HG03159 (cell line): Measurements from ENCODE around the gene HMGB1.

Experiments used
- ATAC-seq: cut with Tn5 transposase; IDR thresholded peaks from one replicate; pipeline ENCODE4 v1.9.1; 2021; ENCODE audit warnings: mild to moderate bottlenecking, moderate library complexity; ENCODE audit not compliant: unreplicated experiment

The HMGB1 gene

DNA sequence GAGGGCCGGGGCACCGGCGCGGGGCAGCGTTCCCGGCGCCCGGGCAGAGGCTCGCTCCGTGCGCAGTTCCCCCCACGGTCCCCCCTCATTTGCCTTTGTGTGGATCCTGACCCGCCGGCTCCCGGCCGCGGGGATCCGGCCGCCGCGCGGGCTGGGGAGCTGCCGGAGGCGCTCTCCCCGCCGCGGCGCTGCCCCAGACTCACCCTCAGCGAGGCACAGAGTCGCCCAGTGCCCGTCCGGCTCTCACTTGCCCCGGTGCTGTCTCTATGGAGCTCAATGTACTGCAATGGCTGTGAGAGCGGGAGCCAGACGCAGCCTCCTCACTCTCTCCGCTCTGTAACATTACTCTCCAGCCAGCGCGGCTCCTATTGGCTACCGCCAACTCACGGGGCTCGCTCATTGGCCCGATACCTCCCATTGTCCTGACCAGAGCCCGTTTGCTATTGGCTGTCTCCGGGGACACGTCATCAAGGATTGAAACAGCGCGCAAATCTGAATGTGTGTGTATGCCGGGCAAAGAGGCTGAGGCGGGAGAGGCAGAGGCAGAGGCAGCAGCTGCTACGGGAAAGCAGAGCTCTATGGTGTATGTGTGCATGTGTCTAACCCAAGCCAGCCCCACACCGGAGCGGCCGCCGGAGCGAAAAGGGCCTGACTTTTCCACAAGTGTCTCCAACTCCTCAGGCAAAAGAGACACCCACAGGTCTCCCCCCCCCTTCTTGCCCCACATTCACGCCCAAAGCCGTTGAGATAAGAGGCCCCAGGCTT, at the start of gene HMGB1:
Gene HMGB1 (minus strand): TSS at position 344 of the 765 bp plus-strand sequence. CDS start 2,256 bp downstream, outside the sequence.
- ATAC-seq, result peak; percentile 85

DNA sequence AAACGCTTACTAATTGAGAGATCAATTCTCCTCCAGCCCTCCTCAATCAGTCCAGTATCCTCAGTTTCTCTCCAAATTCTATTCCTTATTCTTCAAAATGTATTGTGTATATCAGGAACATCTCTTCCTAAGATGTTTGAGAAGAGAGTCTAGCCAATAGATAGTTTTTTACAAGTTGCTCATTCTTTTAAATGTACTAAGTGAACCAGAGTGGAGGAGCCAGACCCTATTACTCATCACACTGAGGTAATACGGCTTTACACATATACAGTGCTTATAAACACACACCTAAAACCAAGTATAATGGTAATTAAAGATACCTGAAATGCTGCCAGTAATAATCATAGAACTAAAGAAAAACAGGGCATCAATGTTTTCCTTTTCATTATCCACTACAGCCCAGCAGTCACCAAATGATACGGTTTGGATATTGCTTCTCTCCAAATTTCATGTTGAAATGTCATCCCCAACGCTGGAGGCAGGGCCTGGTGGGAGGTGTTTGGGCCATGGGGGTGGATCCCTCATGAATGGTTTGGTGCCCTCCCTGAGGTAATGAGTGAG, 45.2 kb upstream of the HMGB1 start:
- ATAC-seq, result no peak

DNA sequence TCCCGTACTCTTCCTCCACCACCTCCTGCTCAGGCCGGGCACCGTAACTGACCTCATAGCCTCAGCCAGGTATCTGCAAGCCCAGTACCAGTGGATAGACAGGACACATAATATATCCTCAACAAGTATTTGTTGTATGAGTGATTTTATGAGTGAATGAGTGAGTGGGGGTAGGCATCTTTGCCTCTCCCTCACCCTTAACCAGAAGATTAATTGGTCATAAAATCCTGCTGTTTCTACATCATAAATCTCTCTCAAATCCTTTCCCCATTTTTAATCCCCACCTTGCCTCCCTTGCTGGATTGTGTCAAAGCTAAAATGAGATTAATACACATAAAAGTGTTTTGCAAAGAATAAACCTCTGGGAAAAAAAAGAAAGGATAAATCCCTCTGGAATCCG, 44.4 kb upstream of the HMGB1 start:
- ATAC-seq, result no peak

DNA sequence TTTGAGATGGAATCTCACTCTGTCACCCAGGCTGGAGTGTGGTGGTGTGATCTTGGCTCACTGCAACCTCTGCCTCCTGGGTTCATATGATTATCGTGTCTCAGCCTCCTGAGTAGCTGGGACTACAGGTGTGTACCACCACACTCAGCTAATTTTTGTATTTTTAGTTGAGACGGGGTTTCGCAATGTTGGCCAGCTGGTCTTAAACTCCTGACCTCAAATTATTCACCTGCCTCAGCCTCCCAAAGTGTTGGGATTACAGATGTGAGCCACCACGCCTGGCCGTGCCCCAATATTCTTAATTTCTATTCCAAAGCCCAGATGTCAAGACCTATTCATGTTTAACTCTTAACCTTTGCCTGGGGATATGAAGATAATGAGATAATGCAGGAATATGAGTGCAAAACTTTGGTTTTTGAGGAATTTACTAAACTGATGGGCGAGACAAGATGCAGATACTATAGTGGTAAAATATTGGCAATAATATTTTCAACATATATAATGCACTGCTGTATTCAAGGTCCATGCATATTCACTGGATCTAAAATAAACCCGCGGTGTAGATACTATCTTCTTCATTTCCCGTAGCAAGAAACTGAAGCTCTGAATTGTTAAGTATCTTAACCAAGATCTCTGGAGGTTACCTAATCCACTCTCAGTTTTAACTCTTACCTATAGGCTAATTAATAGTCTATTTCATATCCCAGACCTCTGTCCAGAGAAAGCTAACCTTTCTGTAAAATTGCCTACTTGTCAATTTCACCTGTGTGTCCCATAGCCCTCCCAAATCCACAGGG, 43.7 kb upstream of the HMGB1 start:
- no peak for ATAC-seq

DNA sequence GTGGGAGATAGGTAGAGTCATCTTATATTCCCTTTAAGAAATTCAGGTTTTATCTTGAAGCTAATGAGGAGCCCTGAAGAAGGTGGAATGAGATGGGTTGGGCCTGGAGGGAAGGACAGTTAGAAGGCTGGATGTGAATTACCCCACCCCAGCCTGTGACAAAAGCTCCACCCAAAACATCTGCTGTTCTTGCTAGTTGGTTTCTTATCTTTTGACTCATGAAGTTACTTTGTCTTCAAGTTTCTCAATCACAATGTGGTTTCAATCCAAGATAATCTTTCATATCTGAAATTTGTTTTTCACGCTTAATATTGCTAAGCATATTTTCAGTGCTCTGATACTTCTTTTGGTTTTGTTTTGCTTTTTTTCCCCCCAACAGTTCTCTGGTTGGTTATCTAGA, 38.3 kb upstream of the HMGB1 start:
- ATAC-seq, result peak; percentile 79

DNA sequence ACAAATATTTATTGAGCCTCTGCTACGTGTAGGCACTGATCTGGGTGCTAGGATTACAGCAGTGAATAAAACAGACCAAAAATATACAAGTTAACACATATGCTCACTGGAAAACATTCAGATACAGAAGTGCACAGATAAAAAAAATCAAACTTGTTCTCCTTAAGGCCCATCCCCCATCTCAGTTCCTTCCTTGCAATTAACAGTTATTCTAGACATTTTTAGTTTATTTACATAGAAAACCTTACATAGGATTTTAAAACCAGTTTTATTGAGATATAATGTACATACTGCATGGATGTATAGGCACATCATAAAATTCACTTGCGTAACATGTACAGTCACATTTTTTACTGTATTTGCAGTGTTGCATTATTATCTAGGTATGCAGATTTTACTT, 36.5 kb upstream of the HMGB1 start:
- no peak for ATAC-seq

DNA sequence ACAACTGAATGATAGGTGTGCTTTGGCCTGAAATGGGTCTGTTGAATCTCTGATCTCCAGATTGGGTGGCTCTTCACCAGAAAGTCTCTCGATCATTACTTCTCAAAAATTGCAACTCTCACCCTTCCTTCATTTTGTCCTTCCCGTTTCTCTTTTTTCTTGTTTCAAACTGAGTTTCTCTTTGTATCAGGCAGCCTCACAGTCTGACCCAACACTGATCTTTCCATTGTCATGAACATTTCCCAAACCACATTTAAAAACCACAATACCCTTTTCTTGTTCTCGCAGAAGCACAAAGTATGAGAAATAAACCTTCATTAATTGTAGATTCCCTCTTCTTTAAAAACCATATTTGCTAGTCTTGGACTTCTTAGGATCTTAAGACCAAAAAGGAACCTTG, 33.6 kb upstream of the HMGB1 start:
- ATAC-seq, result no peak

DNA sequence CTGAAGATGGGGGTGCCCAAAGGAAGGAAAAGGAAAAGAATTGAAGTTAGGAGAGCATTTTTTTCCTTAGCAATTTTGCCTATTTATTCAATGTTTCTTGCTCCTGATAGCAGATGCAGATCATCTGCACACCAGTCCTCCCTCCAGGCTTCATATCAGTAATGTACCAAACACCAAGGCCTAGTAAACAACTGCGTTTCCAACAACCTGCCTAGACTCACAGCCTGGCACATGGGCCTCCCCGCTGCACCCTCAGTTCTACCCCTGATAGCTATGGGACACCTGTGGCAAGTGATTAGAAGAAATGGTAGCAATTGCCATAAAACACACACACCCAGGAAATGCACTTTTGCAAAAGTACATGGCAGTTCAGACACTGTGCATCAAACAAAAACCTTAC, 30.4 kb upstream of the HMGB1 start:
- ATAC-seq, result no peak

DNA sequence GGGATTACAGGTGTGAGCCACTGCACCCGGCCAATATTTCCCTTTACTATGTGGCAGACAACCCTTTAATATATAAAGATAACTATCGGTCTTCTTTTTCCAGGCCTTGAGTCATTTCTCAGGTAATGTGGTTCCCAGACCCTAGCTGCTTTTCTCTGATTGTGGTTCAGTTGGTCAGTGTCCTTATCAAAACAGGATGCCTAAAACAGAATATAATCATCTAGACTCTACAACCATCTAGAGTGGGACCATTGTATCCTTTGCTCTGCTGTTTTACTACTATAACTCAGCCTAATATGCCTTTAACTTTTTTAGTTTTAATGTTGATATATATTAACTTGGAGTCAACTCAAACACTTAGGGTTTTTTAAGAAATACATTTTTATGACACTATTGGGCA, 30.0 kb upstream of the HMGB1 start:
- no peak for ATAC-seq

DNA sequence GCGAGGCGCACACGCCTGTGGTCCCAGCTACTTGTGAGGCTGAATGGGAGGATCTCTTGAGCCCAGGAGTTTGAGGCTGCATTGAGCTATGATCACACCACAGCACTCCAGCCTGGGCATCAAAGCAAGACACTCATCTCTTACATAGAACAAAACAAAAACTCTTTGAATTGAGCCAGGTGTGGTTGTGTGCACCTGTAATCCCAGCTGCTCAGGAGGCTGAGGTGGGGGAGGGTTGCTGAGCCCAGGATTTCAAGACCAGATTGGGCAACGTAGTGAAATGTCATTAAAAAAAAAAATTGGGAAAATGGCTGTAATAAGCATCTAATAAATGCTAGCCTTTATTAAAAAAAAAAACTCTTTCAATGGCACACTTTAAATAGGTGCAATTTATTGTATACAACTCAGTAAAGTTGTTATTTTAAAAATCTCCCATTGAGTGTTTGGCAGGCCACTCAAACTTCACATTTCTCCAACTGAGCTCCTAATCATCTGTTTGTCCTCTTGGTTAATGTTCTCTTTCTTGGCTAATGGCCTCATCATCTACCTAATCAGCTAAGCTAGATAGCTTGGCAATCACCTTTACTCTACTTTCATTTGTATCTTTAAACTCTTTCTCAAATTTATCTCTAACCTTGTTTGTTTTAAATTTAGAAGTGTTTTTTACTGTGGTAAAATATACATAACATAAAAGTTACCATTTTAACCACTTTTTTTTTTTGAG, 28.1 kb upstream of the HMGB1 start:
- ATAC-seq, result no peak

DNA sequence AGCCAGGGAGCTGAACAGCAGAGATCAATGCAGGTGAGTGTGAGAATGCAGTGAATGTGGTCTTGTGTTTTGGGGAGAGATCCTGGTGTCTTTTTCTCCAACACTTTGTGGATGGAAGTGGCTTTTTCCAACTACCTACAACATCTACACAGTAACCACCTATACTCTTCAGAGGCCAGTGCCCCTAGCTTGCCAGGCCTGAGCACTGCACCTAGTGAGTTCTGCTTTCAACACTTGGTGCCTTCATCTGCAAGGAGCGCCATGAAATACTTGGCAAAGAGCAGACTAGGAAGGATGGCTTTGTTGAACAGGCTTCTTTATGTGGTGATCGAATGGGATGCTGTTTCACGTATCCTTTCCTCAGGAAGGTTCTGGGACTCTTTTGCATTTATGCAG, 21.3 kb upstream of the HMGB1 start:
- no peak for ATAC-seq

DNA sequence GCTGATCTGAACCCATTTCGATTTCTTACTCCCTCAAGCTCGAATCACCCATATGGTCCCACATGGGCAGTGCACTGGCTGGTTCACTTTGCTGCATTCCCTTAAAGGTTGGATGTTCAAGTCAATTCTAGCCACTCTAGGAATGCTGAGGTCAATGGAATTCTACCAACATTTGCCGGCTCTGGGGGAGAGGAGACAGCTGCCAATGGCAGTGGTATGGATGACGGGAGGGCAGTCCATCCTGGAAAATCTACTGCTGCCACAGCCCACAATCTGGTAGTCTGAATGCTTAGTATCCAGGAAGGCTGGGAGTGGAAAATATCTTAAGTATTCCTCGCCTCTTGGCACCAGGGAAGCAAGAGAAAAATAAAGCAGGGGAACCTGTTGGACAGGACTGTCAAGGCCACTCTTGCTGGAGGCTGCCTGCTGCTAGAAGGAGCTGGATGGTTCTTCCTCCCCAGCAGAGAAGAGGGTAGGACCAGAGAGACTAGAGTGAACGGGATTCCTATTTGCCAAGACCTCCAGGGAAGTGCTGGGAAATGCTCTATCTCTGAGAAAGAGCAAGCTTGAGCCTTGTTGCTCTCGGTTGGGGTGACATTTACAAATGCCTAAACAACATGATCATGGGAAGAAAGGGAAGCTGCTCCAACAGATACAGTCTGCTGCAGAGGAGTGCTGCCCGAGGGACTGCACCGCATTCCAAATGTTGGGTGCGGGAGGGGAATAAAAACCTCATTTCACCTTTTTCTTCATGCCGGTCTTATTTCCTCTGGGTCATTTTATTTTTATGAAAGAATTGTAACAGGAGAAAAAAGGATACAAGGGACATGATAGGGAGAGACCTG, 20.7 kb upstream of the HMGB1 start:
- ATAC-seq, result no peak

DNA sequence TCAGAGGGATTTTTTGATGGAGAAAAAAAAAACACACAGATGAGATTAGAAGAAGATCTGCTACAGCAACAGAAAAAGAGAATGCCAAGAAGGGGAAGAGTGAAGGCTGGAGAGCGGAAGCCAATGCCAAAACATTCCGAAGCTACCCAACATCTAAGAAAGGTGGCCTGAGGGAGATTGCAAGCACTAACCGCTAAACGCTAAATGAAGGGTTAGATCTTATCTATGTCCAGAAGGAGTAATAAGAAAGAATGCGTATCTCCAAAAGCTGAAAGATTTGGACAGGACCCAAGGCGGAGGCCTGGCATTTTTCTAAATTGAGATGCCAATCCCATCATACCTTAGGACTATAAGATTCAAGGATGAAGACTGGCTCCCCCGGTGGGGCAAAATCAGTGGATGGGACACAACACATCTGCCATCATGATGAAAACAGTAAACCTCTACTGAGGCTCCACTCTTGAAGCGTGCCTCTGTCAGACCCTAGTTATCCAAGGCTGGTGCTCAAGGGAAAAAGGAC, 15.6 kb upstream of the HMGB1 start:
- ATAC-seq, result no peak

DNA sequence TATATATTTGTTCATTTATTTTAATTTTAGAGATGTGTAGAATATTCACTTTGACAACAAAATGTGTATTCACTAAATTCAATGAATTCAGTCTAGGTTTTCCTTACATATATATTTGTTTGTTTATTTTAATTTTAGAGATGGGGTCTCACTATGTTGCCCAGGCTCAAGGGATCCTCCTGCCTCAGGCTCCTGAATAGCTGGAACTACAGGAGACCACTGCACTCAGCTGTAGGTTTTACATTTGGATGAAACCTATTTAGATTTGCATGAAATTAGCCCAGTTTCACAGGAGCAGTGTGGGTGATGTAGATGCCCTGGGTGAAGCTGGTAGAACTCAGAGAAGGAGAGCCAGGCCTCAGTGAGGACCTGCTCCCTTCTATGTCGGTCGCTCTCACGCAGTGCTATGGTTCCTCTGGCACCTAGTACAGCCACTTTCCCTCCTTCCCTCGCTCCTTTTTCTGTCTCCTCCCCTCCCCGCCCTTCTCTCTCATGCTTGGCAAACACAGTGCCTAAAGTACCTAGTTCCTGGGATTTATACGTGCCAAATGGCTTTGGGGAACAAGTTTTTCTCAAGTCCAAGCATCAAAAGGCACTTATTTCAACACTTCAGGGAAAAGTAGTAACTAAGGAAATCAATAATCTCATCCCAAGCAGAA, 14.7 kb upstream of the HMGB1 start:
- no peak for ATAC-seq

DNA sequence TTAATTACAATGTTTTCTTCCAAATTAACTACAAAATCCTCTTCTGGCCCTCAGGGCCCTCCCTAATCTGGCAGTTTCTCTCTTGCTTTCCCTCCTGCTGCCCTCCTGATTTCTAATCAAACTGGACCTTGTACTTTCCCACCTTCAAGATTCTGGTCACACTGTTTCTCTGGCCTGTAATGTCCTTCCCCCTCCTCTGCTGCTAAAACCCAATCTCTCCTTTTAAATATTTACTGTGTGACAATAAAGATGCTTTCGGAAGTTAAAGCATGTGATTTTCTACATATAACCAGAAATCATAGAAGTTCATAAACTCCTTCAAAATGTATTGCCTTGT, 14.1 kb upstream of the HMGB1 start:
- no peak for ATAC-seq

DNA sequence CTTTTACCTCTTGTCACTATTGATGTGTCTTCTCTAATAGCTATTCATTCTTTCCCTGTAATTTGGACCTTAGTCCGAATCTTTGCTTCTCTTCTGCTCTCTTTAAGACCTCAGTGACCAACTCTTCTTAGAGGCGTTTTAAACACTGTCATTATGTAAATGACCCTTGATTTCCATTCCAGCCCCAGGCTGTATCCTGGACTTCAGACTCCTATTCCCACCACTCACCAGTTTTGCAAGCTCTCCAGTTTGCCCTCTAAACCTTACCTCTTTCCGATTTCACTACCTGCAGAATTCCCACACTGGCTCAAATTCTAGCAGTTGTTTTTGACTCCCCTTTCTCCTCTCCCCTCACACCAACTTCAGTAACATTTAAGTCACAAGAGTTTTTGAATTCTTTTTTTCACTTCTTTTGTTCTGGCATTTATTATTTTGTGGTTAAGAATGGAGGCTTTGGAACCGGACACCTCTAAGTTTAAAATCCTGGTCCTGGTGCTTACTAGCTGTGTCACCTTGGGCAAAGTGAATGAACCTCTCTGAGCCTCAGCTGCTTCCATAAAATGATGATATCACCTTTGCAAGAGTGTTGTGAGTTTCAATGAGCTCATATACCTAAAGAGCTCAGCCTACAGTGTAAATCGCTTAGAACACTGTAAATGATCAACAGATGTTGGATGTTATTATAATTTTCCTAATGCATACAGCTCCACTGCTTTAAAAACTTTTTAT, 13.6 kb upstream of the HMGB1 start:
- no peak for ATAC-seq

DNA sequence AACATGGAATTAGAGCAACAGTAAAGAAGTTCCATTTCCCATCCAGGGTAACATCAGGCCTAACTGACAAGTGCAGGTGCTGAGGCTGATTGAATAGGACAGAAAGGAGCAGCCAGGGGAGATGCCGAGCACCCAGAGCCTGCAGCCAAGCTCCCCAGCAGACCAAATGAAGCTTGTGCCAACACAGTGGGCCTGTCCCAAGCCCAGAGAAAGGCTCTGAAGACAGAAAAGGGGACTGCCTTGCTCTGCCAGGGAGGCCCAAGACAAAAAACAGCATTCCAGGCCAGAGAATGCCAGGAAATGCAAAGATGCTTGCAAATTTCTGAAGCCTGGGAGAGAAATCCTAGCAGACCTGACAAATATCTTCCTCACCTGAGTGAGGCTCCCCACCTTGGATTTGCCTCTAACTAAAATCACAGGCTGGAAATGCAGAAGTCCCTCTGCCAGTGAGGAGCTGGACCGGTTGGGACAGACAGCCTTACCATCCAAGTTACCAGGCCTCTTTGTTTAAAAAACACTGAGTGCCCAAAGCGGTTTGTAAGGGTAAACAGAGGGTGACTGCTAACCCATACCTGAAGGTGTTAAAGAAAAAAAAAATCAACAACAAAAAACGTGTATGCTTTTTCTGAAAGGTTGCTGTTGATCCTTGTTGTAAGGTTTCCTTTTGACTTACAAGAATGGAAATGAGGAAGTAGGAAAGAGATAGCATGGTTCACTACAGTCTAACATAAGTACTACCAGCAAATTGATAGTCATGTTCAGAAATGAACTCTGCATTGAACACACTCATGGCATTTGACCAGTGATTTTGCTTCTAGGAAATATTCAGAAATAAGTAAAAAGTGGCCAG, 11.8 kb upstream of the HMGB1 start:
- peak; percentile 92 for ATAC-seq

DNA sequence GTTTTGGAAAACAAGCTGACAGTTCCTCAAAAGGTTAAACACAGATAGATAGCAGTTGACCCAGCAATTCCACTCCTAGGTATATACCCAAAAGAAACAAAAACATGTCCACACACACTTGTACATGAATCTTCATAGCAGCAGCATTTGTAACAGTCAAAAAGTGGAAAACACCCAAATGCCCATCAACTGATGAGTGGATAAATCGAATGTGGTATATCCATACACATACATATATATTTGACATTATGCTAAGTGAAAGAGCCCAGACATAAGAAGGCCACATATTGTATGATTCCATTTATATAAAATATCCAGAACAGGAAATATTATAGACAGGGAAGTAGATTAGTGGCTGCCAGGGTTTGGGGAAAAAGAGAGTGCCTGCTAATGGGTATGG, 7.9 kb upstream of the HMGB1 start:
- ATAC-seq, result no peak
